ENCODE results near the gene FOXL1. TPM values are rescaled to one million over a fixed set of nuclear protein-coding genes. Genes with fewer than 3 reads are reported as not detected.

The FOXL1 gene
- total and polyA plus RNA-seq, 10 donors, result 0.03 to 0.29 (median 0.07) TPM; not detected in 7

- no peaks in the 10 kb centered on the region for H3K27me3 ChIP-seq (replicated peaks in 1 of 7)
- no peak overlapping the region for H3K4me3 ChIP-seq
- intact Hi-C loops (cut with DNase I; ENCODE audit: low total_unique reads), result no loop called here
- no peak overlapping the region for H3K27ac ChIP-seq
- H3K4me1 ChIP-seq, result no peaks in the 10 kb centered on the region
- TF ChIP-seq POLR2A (IDR thresholded peaks at IDR 0.05) (no peak), POLR2AphosphoS5 (IDR thresholded peaks at IDR 0.05) (peak in 1 of 3 donors; percentile 31), CTCF (IDR thresholded peaks at IDR 0.05 in 8 of 11, conservative IDR thresholded peaks at IDR 0.05 in 3 of 11) (no peak)
- DNase-seq, result no peak
- 93 to 95% (median 94%) methylated on average over 22 to 49 of the region's 49 CpGs for WGBS, 5 donors
- H3K9me3 ChIP-seq, result no peaks in the 10 kb centered on the region
- peaks cover 0 to 84% (median 30%) of the 10 kb centered on the region in 6 donors for H3K36me3 ChIP-seq
These were observed 46.5 kb upstream of the FOXL1 start for GRCh38 chr16:86531641-86532525.

GRCh38 chr16:86532526-86532815 is 45.9 kb upstream of the FOXL1 start:
- DNase-seq, result no peak
- intact Hi-C loops (cut with DNase I; ENCODE audit: low total_unique reads), result no loop called here
- no peaks in the 10 kb centered on the region for H3K4me1 ChIP-seq
- no peaks in the 10 kb centered on the region for H3K27me3 ChIP-seq (replicated peaks in 1 of 7)
- H3K27ac ChIP-seq, result no peak overlapping the region
- no peak overlapping the region for H3K4me3 ChIP-seq
- H3K9me3 ChIP-seq, result no peaks in the 10 kb centered on the region
- 84 to 99% (median 90%) methylated on average over 6 to 7 of the region's 7 CpGs for WGBS, 5 donors
- TF ChIP-seq CTCF (IDR thresholded peaks at IDR 0.05 in 8 of 11, conservative IDR thresholded peaks at IDR 0.05 in 3 of 11) (no peak), POLR2AphosphoS5 (IDR thresholded peaks at IDR 0.05) (no peak), POLR2A (IDR thresholded peaks at IDR 0.05) (no peak)
- H3K36me3 ChIP-seq, result peaks cover 0 to 90% (median 34%) of the 10 kb centered on the region in 6 donors

- Histone ChIP-seq H3K9me3 (no peaks in the 10 kb centered on the region), H3K27ac (no peak overlapping the region), H3K36me3 (peaks cover 0 to 96% (median 40%) of the 10 kb centered on the region in 6 donors), H3K27me3 (replicated peaks in 1 of 7) (no peaks in the 10 kb centered on the region), H3K4me1 (no peaks in the 10 kb centered on the region), H3K4me3 (no peak overlapping the region)
- WGBS, 5 donors, result 93 to 99% (median 94%) methylated on average over 8 of the region's 8 CpGs
- no peak for DNase-seq
- intact Hi-C loops (cut with DNase I; ENCODE audit: low total_unique reads), result no loop called here
- TF ChIP-seq CTCF (IDR thresholded peaks at IDR 0.05 in 8 of 11, conservative IDR thresholded peaks at IDR 0.05 in 3 of 11), result no peak
- no peak for TF ChIP-seq POLR2AphosphoS5 (IDR thresholded peaks at IDR 0.05)
- TF ChIP-seq POLR2A (IDR thresholded peaks at IDR 0.05), result no peak
These were observed 45.3 kb upstream of the FOXL1 start for GRCh38 chr16:86533076-86533475.

GRCh38 chr16:86533767-86534351 is 44.5 kb upstream of the FOXL1 start:
- H3K4me3 ChIP-seq, result no peak overlapping the region
- DNase-seq, result no peak
- TF ChIP-seq POLR2AphosphoS5 (IDR thresholded peaks at IDR 0.05), result no peak
- TF ChIP-seq CTCF (IDR thresholded peaks at IDR 0.05 in 8 of 11, conservative IDR thresholded peaks at IDR 0.05 in 3 of 11), result no peak
- TF ChIP-seq POLR2A (IDR thresholded peaks at IDR 0.05), result no peak
- H3K27ac ChIP-seq, result no peak overlapping the region
- no peaks in the 10 kb centered on the region for H3K9me3 ChIP-seq
- H3K27me3 ChIP-seq (replicated peaks in 1 of 7), result no peaks in the 10 kb centered on the region
- 94 to 96% (median 95%) methylated on average over 8 of the region's 8 CpGs for WGBS, 5 donors
- no peaks in the 10 kb centered on the region for H3K4me1 ChIP-seq
- intact Hi-C loops (cut with DNase I; ENCODE audit: low total_unique reads), result no loop called here
- H3K36me3 ChIP-seq, result peaks cover 0 to 97% (median 48%) of the 10 kb centered on the region in 6 donors
